ENCODE data around the gene YIPF5.

The YIPF5 gene

GRCh38 chr5:144177548-144177947, 7.1 kb upstream of the YIPF5 start:
- no peak for TF ChIP-seq SP1 (IDR thresholded peaks at IDR 0.05)
- TF ChIP-seq SUZ12 (IDR thresholded peaks at IDR 0.05) = no peak
- no peak for TF ChIP-seq BHLHE40 (IDR thresholded peaks at IDR 0.05; ENCODE audit: borderline replicate concordance)
- TF ChIP-seq ZNF384 (IDR thresholded peaks at IDR 0.05) = no peak
- no peak for TF ChIP-seq LEF1 (IDR thresholded peaks at IDR 0.05; ENCODE audit: borderline replicate concordance)
- TF ChIP-seq CTBP1 (IDR thresholded peaks at IDR 0.05; ENCODE audit: borderline replicate concordance) = no peak
- no peak for TF ChIP-seq FOXA1 (IDR thresholded peaks at IDR 0.05)
- TF ChIP-seq HDGF (IDR thresholded peaks at IDR 0.05; ENCODE audit: borderline replicate concordance) = no peak
- ChIA-PET POLR2A (no interaction called here), CTCF (no interaction called here)
- DNase-seq (ENCODE audit: extremely low spot score) = no peak

GRCh38 chr5:144173766-144174165, 3.3 kb upstream of the YIPF5 start:
- CTCF ChIA-PET = interaction anchor here (0.6 kb wide), 1 partner anchor 30 kb away, joined by 3 read pairs; no protein-coding TSS in a partner anchor
- POLR2A ChIA-PET = no interaction called here
- TF ChIP-seq FOXM1 (IDR thresholded peaks at IDR 0.05; ENCODE audit: borderline replicate concordance) = no peak
- DNase-seq (ENCODE audit: extremely low spot score) = no peak

- no peak for TF ChIP-seq NFRKB (IDR thresholded peaks at IDR 0.05)
- no peak for TF ChIP-seq ARNT (IDR thresholded peaks at IDR 0.05)
- no peak for TF ChIP-seq BHLHE40 (IDR thresholded peaks at IDR 0.05; ENCODE audit: borderline replicate concordance)
- no peak for TF ChIP-seq L3MBTL2 (conservative IDR thresholded peaks at IDR 0.05)
- TF ChIP-seq SUZ12 (IDR thresholded peaks at IDR 0.05) = no peak
- TF ChIP-seq CTBP1 (IDR thresholded peaks at IDR 0.05; ENCODE audit: borderline replicate concordance) = no peak
- no peak for TF ChIP-seq TARDBP (IDR thresholded peaks at IDR 0.05)
- TF ChIP-seq SP1 (IDR thresholded peaks at IDR 0.05) = no peak
- ChIA-PET CTCF (interaction anchor here (1.3 kb wide), 1 partner anchor 27 kb away, joined by 3 read pairs; no protein-coding TSS in a partner anchor), POLR2A (interaction anchor here (0.6 to 1.9 kb wide), 9 partner anchors 10 to 1160 kb away, joined by 3 to 17 read pairs (median 3); no protein-coding TSS in a partner anchor)
- DNase-seq (ENCODE audit: extremely low spot score) = no peak
These were observed 569 bp downstream of the YIPF5 start for GRCh38 chr5:144169904-144170275.

- POLR2A ChIA-PET = no interaction called here
- CTCF ChIA-PET = no interaction called here
- DNase-seq (ENCODE audit: extremely low spot score) = no peak
- TF ChIP-seq NFRKB (IDR thresholded peaks at IDR 0.05) = no peak
- TF ChIP-seq FOXK2 (IDR thresholded peaks at IDR 0.05) = no peak
- TF ChIP-seq ARNT (IDR thresholded peaks at IDR 0.05) = no peak
- TF ChIP-seq LEF1 (IDR thresholded peaks at IDR 0.05; ENCODE audit: borderline replicate concordance) = no peak
- no peak for TF ChIP-seq FOXM1 (IDR thresholded peaks at IDR 0.05; ENCODE audit: borderline replicate concordance)
- TF ChIP-seq PKNOX1 (IDR thresholded peaks at IDR 0.05) = no peak
These were observed 2.5 kb downstream of the YIPF5 start for GRCh38 chr5:144167998-144168397.

GRCh38 chr5:144166696-144167095, 3.8 kb downstream of the YIPF5 start:
- TF ChIP-seq PKNOX1 (IDR thresholded peaks at IDR 0.05) (no peak), BHLHE40 (IDR thresholded peaks at IDR 0.05; ENCODE audit: borderline replicate concordance) (no peak), SUZ12 (IDR thresholded peaks at IDR 0.05) (no peak), HDGF (IDR thresholded peaks at IDR 0.05; ENCODE audit: borderline replicate concordance) (no peak), FOXA1 (IDR thresholded peaks at IDR 0.05) (no peak), SP1 (IDR thresholded peaks at IDR 0.05) (no peak), TARDBP (IDR thresholded peaks at IDR 0.05) (no peak), FOXM1 (IDR thresholded peaks at IDR 0.05; ENCODE audit: borderline replicate concordance) (no peak), ZNF384 (IDR thresholded peaks at IDR 0.05) (no peak), LEF1 (IDR thresholded peaks at IDR 0.05; ENCODE audit: borderline replicate concordance) (no peak), ARNT (IDR thresholded peaks at IDR 0.05) (no peak), FOXK2 (IDR thresholded peaks at IDR 0.05) (no peak), CTBP1 (IDR thresholded peaks at IDR 0.05; ENCODE audit: borderline replicate concordance) (no peak)

GRCh38 chr5:144162686-144163085, 7.8 kb downstream of the YIPF5 start:
- ChIA-PET CTCF (no interaction called here), POLR2A (no interaction called here)
- no peak for DNase-seq (ENCODE audit: extremely low spot score)
- TF ChIP-seq FOXK2 (IDR thresholded peaks at IDR 0.05) (no peak), SUZ12 (IDR thresholded peaks at IDR 0.05) (no peak), FOXM1 (IDR thresholded peaks at IDR 0.05; ENCODE audit: borderline replicate concordance) (no peak), BHLHE40 (IDR thresholded peaks at IDR 0.05; ENCODE audit: borderline replicate concordance) (no peak), ELF4 (IDR thresholded peaks at IDR 0.05) (no peak), PKNOX1 (IDR thresholded peaks at IDR 0.05) (no peak), CTBP1 (IDR thresholded peaks at IDR 0.05; ENCODE audit: borderline replicate concordance) (no peak), SP1 (IDR thresholded peaks at IDR 0.05) (no peak), NFRKB (IDR thresholded peaks at IDR 0.05) (no peak), HDGF (IDR thresholded peaks at IDR 0.05; ENCODE audit: borderline replicate concordance) (no peak), TARDBP (IDR thresholded peaks at IDR 0.05) (no peak), L3MBTL2 (conservative IDR thresholded peaks at IDR 0.05) (no peak), FOXA1 (IDR thresholded peaks at IDR 0.05) (no peak)

More at GRCh38 chr5:144166696-144167095, 3.8 kb downstream of the YIPF5 start:
- ChIA-PET CTCF (no interaction called here), POLR2A (no interaction called here)
- DNase-seq (ENCODE audit: extremely low spot score) = no peak

- ChIA-PET POLR2A (no interaction called here), CTCF (no interaction called here)
- DNase-seq (ENCODE audit: extremely low spot score) = no peak
- TF ChIP-seq ZNF384 (IDR thresholded peaks at IDR 0.05) = no peak
- TF ChIP-seq FOXK2 (IDR thresholded peaks at IDR 0.05) = no peak
- TF ChIP-seq PKNOX1 (IDR thresholded peaks at IDR 0.05) = no peak
- no peak for TF ChIP-seq FOXA1 (IDR thresholded peaks at IDR 0.05)
- TF ChIP-seq LEF1 (IDR thresholded peaks at IDR 0.05; ENCODE audit: borderline replicate concordance) = no peak
- TF ChIP-seq HDGF (IDR thresholded peaks at IDR 0.05; ENCODE audit: borderline replicate concordance) = no peak
- no peak for TF ChIP-seq BHLHE40 (IDR thresholded peaks at IDR 0.05; ENCODE audit: borderline replicate concordance)
- TF ChIP-seq ELF4 (IDR thresholded peaks at IDR 0.05) = no peak
- TF ChIP-seq SUZ12 (IDR thresholded peaks at IDR 0.05) = no peak
- TF ChIP-seq NFRKB (IDR thresholded peaks at IDR 0.05) = no peak
- no peak for TF ChIP-seq L3MBTL2 (conservative IDR thresholded peaks at IDR 0.05)
- TF ChIP-seq FOXM1 (IDR thresholded peaks at IDR 0.05; ENCODE audit: borderline replicate concordance) = no peak
- TF ChIP-seq ARNT (IDR thresholded peaks at IDR 0.05) = no peak
- no peak for TF ChIP-seq CTBP1 (IDR thresholded peaks at IDR 0.05; ENCODE audit: borderline replicate concordance)
- TF ChIP-seq SP1 (IDR thresholded peaks at IDR 0.05) = no peak
- no peak for TF ChIP-seq TARDBP (IDR thresholded peaks at IDR 0.05)
These were observed 13.7 kb downstream of the YIPF5 start for GRCh38 chr5:144156767-144157171.
